ENCODE data around the gene CDK17.

CDK17 gene

DNA sequence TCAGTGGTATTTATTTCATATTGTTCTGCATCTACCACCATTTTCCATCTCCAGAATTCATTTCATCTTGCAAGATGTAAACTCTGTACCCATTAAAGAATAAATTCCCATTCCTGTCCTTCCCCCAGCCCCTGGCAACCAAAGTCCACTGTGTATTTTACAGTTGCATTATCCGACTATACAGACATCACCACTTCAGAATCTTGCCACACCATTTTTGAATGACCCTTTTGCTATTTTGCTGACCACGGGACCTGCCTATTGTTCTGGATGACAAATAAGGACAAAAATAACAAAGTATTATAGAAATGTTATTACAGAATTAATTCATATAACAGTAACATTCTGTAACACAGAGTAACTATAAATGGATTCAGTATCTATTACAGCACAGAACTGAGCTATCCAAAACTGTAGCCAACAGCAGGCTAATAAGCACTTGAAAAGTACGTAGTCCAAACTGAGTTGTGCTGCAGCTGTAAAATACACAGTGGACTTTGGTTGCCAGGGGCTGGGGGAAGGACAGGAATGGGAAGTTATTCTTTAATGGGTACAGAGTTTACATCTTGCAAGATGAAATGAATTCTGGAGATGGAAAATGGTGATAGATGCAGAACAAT is 61.3 kb downstream of the CDK17 start:
- in situ Hi-C loops (cut with HindIII; ENCODE audit: low sequenced_read_pairs): no loop called here
- no peak overlapping the region for H3K4me3 ChIP-seq (ENCODE audit: low read depth, low read length)
- DNase-seq (ENCODE audit: low read depth): no peak
- TF ChIP-seq, protein P1, sequence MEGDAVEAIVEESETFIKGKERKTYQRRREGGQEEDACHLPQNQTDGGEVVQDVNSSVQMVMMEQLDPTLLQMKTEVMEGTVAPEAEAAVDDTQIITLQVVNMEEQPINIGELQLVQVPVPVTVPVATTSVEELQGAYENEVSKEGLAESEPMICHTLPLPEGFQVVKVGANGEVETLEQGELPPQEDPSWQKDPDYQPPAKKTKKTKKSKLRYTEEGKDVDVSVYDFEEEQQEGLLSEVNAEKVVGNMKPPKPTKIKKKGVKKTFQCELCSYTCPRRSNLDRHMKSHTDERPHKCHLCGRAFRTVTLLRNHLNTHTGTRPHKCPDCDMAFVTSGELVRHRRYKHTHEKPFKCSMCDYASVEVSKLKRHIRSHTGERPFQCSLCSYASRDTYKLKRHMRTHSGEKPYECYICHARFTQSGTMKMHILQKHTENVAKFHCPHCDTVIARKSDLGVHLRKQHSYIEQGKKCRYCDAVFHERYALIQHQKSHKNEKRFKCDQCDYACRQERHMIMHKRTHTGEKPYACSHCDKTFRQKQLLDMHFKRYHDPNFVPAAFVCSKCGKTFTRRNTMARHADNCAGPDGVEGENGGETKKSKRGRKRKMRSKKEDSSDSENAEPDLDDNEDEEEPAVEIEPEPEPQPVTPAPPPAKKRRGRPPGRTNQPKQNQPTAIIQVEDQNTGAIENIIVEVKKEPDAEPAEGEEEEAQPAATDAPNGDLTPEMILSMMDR (IDR thresholded peaks at IDR 0.05; ENCODE audit: low read depth, low read length, missing control alignments): no peak

DNA sequence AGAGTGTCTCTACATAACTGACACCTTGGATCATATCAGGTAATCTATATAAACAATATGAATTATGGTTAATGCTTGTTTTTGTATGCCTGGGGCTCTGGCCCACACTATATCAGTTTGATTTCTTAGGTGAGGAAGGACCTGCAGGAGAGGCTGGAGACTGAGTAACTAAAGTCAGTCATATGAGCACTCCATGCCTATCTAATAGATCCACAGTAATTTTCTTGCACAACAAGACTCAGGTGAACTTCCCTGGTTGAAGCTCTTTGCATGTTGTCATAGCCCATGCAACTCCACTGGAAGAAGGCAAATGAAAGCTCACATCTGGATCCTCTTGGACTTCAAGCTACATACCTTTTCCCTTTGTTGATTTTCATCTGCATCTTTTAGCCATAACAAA is 62.3 kb downstream of the CDK17 start:
- TF ChIP-seq, protein P1 (IDR thresholded peaks at IDR 0.05; ENCODE audit: low read depth, low read length, missing control alignments): no peak
- in situ Hi-C loops (cut with HindIII; ENCODE audit: low sequenced_read_pairs): no loop called here
- DNase-seq (ENCODE audit: low read depth): no peak
- H3K4me3 ChIP-seq (ENCODE audit: low read depth, low read length): no peak overlapping the region

DNA sequence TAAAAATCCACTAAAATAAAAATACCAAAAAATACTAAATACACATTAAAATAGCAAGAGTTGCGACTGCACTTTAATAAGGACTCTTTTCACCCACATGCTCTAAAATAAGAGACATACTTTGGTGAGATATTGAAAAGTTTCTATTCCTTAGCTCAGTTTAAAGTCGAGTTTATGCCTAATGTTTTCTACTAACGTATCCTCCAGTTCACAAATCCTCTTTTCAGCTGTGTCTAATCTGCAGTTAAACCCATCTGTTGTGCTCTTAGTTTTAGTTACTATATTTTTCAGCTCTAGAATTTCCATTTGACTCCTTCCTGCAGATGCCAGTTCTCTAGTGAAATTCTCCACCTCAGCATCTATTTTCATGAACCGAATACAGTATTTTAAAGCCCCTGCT is 63.8 kb downstream of the CDK17 start:
- H3K4me3 ChIP-seq (ENCODE audit: low read depth, low read length): no peak overlapping the region
- TF ChIP-seq, protein P1 (IDR thresholded peaks at IDR 0.05; ENCODE audit: low read depth, low read length, missing control alignments): no peak
- DNase-seq (ENCODE audit: low read depth): no peak
- in situ Hi-C loops (cut with HindIII; ENCODE audit: low sequenced_read_pairs): no loop called here

DNA sequence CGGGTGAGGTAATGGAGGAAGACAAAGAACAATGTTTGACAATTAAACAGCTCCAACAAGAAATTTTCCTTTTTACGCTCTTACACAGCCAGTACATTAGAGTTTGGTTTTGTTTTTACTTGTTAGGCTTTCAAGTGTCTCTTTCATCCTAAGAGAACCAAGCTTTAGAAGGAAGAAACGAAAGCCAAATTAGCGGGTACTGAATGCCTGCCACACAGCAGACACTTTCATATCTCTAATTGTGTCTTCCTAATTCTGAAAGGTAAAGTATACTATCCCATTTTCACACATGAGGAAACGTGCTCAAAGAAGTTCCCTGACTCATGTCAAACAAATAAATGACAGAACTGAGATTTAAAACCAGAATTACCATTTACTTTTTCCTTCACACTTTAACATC is 65.0 kb downstream of the CDK17 start:
- in situ Hi-C loops (cut with HindIII; ENCODE audit: low sequenced_read_pairs): no loop called here
- no peak for DNase-seq (ENCODE audit: low read depth)
- TF ChIP-seq, protein P1 (IDR thresholded peaks at IDR 0.05; ENCODE audit: low read depth, low read length, missing control alignments): no peak
- no peak overlapping the region for H3K4me3 ChIP-seq (ENCODE audit: low read depth, low read length)

DNA sequence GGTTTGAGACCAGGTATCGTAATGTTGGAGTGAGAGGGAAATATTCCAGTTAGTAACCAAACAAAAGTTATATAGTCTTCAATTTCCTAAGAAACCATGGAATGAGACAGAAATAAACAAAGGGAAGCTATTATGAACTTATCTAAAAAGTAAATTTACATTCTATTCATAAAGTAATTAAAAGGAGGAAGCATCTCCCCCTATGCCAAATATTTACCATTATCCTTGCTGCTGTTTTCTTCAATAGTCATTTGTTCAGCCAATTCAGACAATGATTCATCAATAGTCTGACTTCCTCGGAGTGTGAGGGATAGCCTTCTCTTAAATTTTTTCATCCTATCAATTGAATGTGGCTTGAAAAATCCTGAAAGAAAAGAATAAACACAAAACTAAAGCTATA is 65.7 kb downstream of the CDK17 start:
- in situ Hi-C loops (cut with HindIII; ENCODE audit: low sequenced_read_pairs): no loop called here
- no peak overlapping the region for H3K4me3 ChIP-seq (ENCODE audit: low read depth, low read length)
- no peak for DNase-seq (ENCODE audit: low read depth)
- TF ChIP-seq, protein P1 (IDR thresholded peaks at IDR 0.05; ENCODE audit: low read depth, low read length, missing control alignments): no peak

DNA sequence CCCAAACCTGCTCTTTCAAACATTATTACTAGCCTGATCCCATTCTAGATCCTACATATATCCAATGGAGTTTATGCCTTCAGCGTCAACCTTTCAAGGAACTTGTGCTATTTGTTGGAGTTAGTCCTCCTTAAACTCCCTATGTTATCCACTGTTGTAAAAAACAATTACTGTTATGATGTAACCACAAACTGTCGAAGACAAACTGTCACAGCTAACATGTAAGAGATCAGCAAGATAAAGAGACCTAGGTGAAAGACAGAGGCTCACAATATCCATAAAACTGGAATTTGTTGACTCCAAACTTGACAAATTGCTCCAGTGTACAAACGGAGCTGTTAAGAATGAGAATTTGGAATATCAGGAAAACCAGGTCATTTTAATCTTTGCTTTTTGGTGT is 70.7 kb downstream of the CDK17 start:
- in situ Hi-C loops (cut with HindIII; ENCODE audit: low sequenced_read_pairs): no loop called here
- TF ChIP-seq, protein P1 (IDR thresholded peaks at IDR 0.05; ENCODE audit: low read depth, low read length, missing control alignments): no peak
- H3K4me3 ChIP-seq (ENCODE audit: low read depth, low read length): no peak overlapping the region
- no peak for DNase-seq (ENCODE audit: low read depth)
